Pancreas (tissue), 10 donors: ENCODE measurements around the gene LRRC74B. TPM values are rescaled to one million over a fixed set of nuclear protein-coding genes. Genes with fewer than 3 reads are reported as not detected.

Experiments
- ATAC-seq, 4 donors: fragments of 200-7000 bp; cut with Tn5 transposase; one replicate each; pipeline versions ENCODE4 v1.8.0 to v1.9.1; 2020; ENCODE audit warnings: mild to moderate bottlenecking in 4 of 4, moderate library complexity in 4 of 4
- DNase-seq, 6 donors: peaks; one replicate each; pipeline ENCODE4 v3.0.0-alpha.2; 2020
- FAIRE-seq: peaks from 2 replicates; lab custom pipeline; 2012; peaks lifted over from hg19 to GRCh38; lab: Jason Lieb, UNC
- H3K27ac ChIP-seq, 4 donors: fragments of 200-600 bp; sonication (generic); 1 replicate in 3 of 4; 2 replicates in 1 of 4; pipeline versions ENCODE4 v1.5.0 to v1.8.0; 2020
- H3K27me3 ChIP-seq, 4 donors: fragments of 200-600 bp; one replicate each; pipeline ENCODE4 v1.8.0; 2021
- H3K36me3 ChIP-seq, 3 donors: fragments of 200-600 bp; sonication (generic) in 1 of 3; one replicate each; pipeline versions ENCODE4 v1.5.0 to v1.8.0; 2020 to 2021
- H3K4me1 ChIP-seq, 3 donors: fragments of 200-600 bp; one replicate each; pipeline ENCODE4 v1.8.0; 2021
- H3K4me3 ChIP-seq, 4 donors: fragments of 200-600 bp; sonication (generic) in 2 of 4; one replicate each; pipeline versions ENCODE4 v1.5.0 to v1.8.0; 2020 to 2021
- H3K9me3 ChIP-seq, 4 donors: fragments of 200-600 bp; one replicate each; pipeline ENCODE4 v1.8.0; 2021
- CTCF ChIP-seq, 4 donors: fragments of 200-600 bp; sonication (generic) in 3 of 4; IDR thresholded peaks; one replicate each; pipeline versions ENCODE4 v1.5.0 to v1.8.0; 2021; ENCODE audit warnings: antibody characterized with exemption in 4 of 4
- WGBS, 2 donors: extraction: QIAGEN DNeasy Blood & Tissue Kit; methylation state at CpG; one replicate each; pipeline ENCODE4 v1.1.7; 2013; 5-methylcytosine and 5-hydroxymethylcytosine counted together
- intact Hi-C, 3 donors: fragments of 100-400 bp; cut with DNase I; formaldehyde crosslinking; loops; one replicate each; pipeline versions ENCODE4 v1.11.1 to v1.14.2; 2022
- polyA plus RNA-seq, 2 donors: library from polyadenylated mRNA; stranded (reverse); fragments of 200-250 nt; gene quantifications; one replicate each; pipeline ENCODE4 v1.2.3, GENCODE V29; 2013
- total RNA-seq, 6 donors: library from RNA; stranded (reverse); fragmentation: NEBNext Ultra II Directional in 4 of 6; extraction: Animal tissue kit (Norgen Biotek cat#: 25700) in 4 of 6; gene quantifications; one replicate each; pipeline versions ENCODE4 v1.2.1 to v1.2.4, GENCODE V29; 2021 to 2023
- donor health status: healthy with polysubstance abuse.
- donor health status: DM: no; HTN: no; CAD: no; lungs with moderate emphysema.
- donor health status: DM: no; HTN: no; CAD: no.
- donor health status: control.
- donor health status: control.
- donor health status: Bipolar disorder and iron deficiency.
- donor health status: DM: yes; HTN: yes; CAD: no.
- donor health status: DM: no; HTN: no; CAD: no.
- donor health status: DM: no; HTN: no; CAD: no.
- donor health status: DM: yes; HTN: yes; CAD: no.

LRRC74B gene
- total and polyA plus RNA-seq, 8 donors = 0.05 TPM; not detected in 7

GRCh38 chr22:21076912-21077625 lies 31.3 kb downstream of the LRRC74B start:
- H3K27ac ChIP-seq = no peak overlapping the region
- H3K4me1 ChIP-seq = no peaks in the 10 kb centered on the region
- no peaks in the 10 kb centered on the region for H3K36me3 ChIP-seq
- H3K9me3 ChIP-seq = no peaks in the 10 kb centered on the region
- intact Hi-C loops = loop anchor here in 1 of 3 donors (10.0 kb wide), 1 partner anchor 52 kb away; no protein-coding TSS in a partner anchor
- FAIRE-seq (no peak), DNase-seq (no peak), ATAC-seq (no peak)
- H3K27me3 ChIP-seq = no peaks in the 10 kb centered on the region
- H3K4me3 ChIP-seq = no peak overlapping the region
- WGBS, 2 donors = 81 to 84% methylated on average over 21 of the region's 21 CpGs
- no peak for TF ChIP-seq CTCF (IDR thresholded peaks at IDR 0.05)

DNA sequence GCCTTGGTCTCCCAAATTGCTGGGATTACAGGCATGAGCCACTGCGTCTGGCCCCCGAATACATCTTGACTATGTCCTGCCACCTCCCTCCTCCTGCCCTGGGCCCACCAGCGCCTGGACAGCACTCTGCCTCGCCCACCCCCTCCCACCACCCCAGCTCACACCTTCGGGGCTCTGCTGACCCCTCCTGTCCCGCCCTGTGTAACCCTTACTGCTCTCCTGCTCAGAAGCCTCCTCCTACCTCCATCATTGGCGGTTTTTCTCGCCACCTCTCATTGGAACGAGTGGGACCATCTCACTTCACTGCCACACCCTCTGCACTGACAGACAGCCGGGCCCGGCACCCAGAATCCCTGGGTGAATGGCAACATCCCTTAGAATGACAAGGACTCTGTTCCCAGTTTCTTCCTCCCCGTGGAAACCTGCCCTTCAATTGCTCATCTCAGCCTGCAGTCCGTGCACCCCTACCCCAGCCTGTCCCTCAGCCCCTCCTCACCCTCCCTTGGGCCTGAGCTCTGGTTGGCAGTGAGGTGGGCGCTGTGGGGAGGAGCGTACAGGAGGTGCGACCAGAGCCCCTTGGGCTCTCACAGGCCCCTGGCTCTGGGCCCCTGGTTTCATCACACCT lies 32.2 kb downstream of the LRRC74B start:
- TF ChIP-seq CTCF (IDR thresholded peaks at IDR 0.05) = no peak
- 70 to 77% methylated on average over 16 of the region's 16 CpGs for WGBS, 2 donors
- FAIRE-seq = no peak

DNA sequence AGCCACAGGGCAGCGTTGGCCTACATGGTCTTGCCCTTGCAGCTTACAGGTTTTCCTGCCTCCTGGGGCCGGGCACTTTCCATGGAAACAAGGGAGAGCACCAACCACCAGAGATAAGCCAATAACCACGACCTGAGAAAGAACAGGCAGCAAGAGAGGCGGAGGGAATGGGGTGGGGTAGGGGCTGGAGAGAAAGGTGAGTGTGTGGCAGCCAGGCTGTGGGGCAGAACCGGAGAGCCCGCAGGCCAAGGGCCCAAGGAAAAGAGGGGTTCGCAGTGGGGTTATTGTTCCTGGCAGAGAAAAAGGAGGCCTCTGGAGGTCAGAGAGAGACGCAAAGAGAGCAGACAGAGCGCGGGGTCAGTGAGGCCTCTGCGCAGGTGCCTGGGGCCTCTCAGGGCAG lies 33.2 kb downstream of the LRRC74B start:
- no peak for FAIRE-seq
- Histone ChIP-seq H3K9me3 (no peaks in the 10 kb centered on the region), H3K4me1 (no peaks in the 10 kb centered on the region), H3K36me3 (no peaks in the 10 kb centered on the region), H3K27ac (no peak overlapping the region), H3K4me3 (no peak overlapping the region), H3K27me3 (no peaks in the 10 kb centered on the region)
- no peak for DNase-seq
- WGBS, 2 donors = 78 to 81% methylated on average over 11 of the region's 11 CpGs
- intact Hi-C loops = loop anchor here in 1 of 3 donors (10.0 kb wide), 1 partner anchor 54 kb away; no protein-coding TSS in a partner anchor
- TF ChIP-seq CTCF (IDR thresholded peaks at IDR 0.05) = no peak
- no peak for ATAC-seq

More for the DNA sequence above, 32.2 kb downstream of the LRRC74B start:
- Histone ChIP-seq H3K27me3 (no peaks in the 10 kb centered on the region), H3K27ac (no peak overlapping the region), H3K36me3 (no peaks in the 10 kb centered on the region), H3K4me3 (no peak overlapping the region), H3K4me1 (no peaks in the 10 kb centered on the region), H3K9me3 (no peaks in the 10 kb centered on the region)
- DNase-seq = no peak
- ATAC-seq = no peak
- intact Hi-C loops = loop anchor here in 1 of 3 donors (10.0 kb wide), 1 partner anchor 53 kb away; no protein-coding TSS in a partner anchor

GRCh38 chr22:21079493-21079892 lies 33.7 kb downstream of the LRRC74B start:
- no peaks in the 10 kb centered on the region for H3K27me3 ChIP-seq
- DNase-seq (no peak), FAIRE-seq (no peak), ATAC-seq (no peak)
- no peaks in the 10 kb centered on the region for H3K9me3 ChIP-seq
- no peaks in the 10 kb centered on the region for H3K4me1 ChIP-seq
- intact Hi-C loops = loop anchor here in 1 of 3 donors (10.0 kb wide), 1 partner anchor 55 kb away; no protein-coding TSS in a partner anchor
- TF ChIP-seq CTCF (IDR thresholded peaks at IDR 0.05) = no peak
- WGBS, 2 donors = 82 to 90% methylated on average over 5 of the region's 5 CpGs
- no peak overlapping the region for H3K27ac ChIP-seq
- no peak overlapping the region for H3K4me3 ChIP-seq
- H3K36me3 ChIP-seq = no peaks in the 10 kb centered on the region
